ENCODE data around the gene SLC2A13.

GRCh38 chr12:40045656-40046055 lies 60.2 kb downstream of the SLC2A13 start:
- TF ChIP-seq PREB (CRISPR knock-in tag; IDR thresholded peaks at IDR 0.05; ENCODE audit: borderline replicate concordance) (no peak), FOXJ3 (CRISPR knock-in tag; IDR thresholded peaks at IDR 0.05; ENCODE audit: borderline replicate concordance) (no peak), CTCF (IDR thresholded peaks at IDR 0.05) (no peak), ZNF423 (CRISPR knock-in tag; IDR thresholded peaks at IDR 0.05) (no peak), ATF2 (CRISPR knock-in tag; IDR thresholded peaks at IDR 0.05; ENCODE audit: borderline replicate concordance, low read depth) (no peak), ZNF219 (CRISPR knock-in tag; IDR thresholded peaks at IDR 0.05; ENCODE audit: borderline replicate concordance) (no peak), USF2 (CRISPR knock-in tag; IDR thresholded peaks at IDR 0.05) (no peak)
